GM18519 (cell line): ENCODE measurements around the gene DNER.
"Not testable (repeated sequence)": the region's sequence is repeated elsewhere in the genome, so short reads cannot be mapped to it uniquely, and the experiment has no call there.

Source experiments
- ATAC-seq: cut with Tn5 transposase; IDR thresholded peaks from one replicate; pipeline ENCODE4 v1.9.1; 2021; ENCODE audit warnings: mild to moderate bottlenecking, moderate library complexity; ENCODE audit not compliant: unreplicated experiment, low FRiP score

Gene DNER

GRCh38 chr2:229715895-229716507, 1.6 kb upstream of the DNER start:
- no peak for ATAC-seq

- no peak for ATAC-seq
Observed at GRCh38 chr2:229714736-229715541, 584 bp upstream of the DNER start.

- no peak for ATAC-seq
Observed at GRCh38 chr2:229713371-229714079, 830 bp downstream of the DNER start.

GRCh38 chr2:229712136-229712535, 2.2 kb downstream of the DNER start:
- ATAC-seq: no peak

GRCh38 chr2:229708335-229708734, 6.0 kb downstream of the DNER start:
- no peak for ATAC-seq

- no peak for ATAC-seq
Observed at GRCh38 chr2:229703909-229704630, 10.3 kb downstream of the DNER start.

- no peak for ATAC-seq
Observed at GRCh38 chr2:229701716-229702115, 12.6 kb downstream of the DNER start.

GRCh38 chr2:229701062-229701461, 13.3 kb downstream of the DNER start:
- no peak for ATAC-seq

GRCh38 chr2:229695961-229696360, 18.4 kb downstream of the DNER start:
- no peak for ATAC-seq

- ATAC-seq: not testable (repeated sequence)
Observed at GRCh38 chr2:229693845-229694244, 20.5 kb downstream of the DNER start.

GRCh38 chr2:229691631-229692030, 22.7 kb downstream of the DNER start:
- ATAC-seq: no peak

GRCh38 chr2:229689307-229689839, 25.0 kb downstream of the DNER start:
- no peak for ATAC-seq

GRCh38 chr2:229688141-229688540, 26.2 kb downstream of the DNER start:
- ATAC-seq: no peak

GRCh38 chr2:229686122-229686919, 28.0 kb downstream of the DNER start:
- no peak for ATAC-seq

GRCh38 chr2:229684942-229685562, 29.3 kb downstream of the DNER start:
- no peak for ATAC-seq

- ATAC-seq: no peak
Observed at GRCh38 chr2:229679393-229680125, 34.8 kb downstream of the DNER start.

GRCh38 chr2:229675569-229675968, 38.8 kb downstream of the DNER start:
- no peak for ATAC-seq

GRCh38 chr2:229674830-229675530, 39.4 kb downstream of the DNER start:
- ATAC-seq: no peak
